ENCODE data around the gene MRPL36.

Gene MRPL36

GRCh38 chr5:1752881-1753280 is 46.8 kb downstream of the MRPL36 start:
- no peaks in the 10 kb centered on the region for H3K27me3 ChIP-seq (ENCODE audit: control insufficient read depth, insufficient read depth, low read length)
- H3K4me3 ChIP-seq (ENCODE audit: low read depth, low read length), result no peak overlapping the region
- H3K9me3 ChIP-seq (ENCODE audit: control insufficient read depth, insufficient read depth, low read length), result no peaks in the 10 kb centered on the region
- H3K9ac ChIP-seq (ENCODE audit: low read depth, low read length), result no peak overlapping the region
- H3K36me3 ChIP-seq (ENCODE audit: control insufficient read depth, insufficient read depth, low read length), result no peaks in the 10 kb centered on the region
- H3K4me1 ChIP-seq (ENCODE audit: control insufficient read depth, insufficient read depth, low read length), result no peaks in the 10 kb centered on the region

- Histone ChIP-seq H3K36me3 (ENCODE audit: control insufficient read depth, insufficient read depth, low read length) (no peaks in the 10 kb centered on the region), H3K4me3 (ENCODE audit: low read depth, low read length) (no peak overlapping the region), H3K9ac (ENCODE audit: low read depth, low read length) (no peak overlapping the region), H3K4me1 (ENCODE audit: control insufficient read depth, insufficient read depth, low read length) (no peaks in the 10 kb centered on the region), H3K9me3 (ENCODE audit: control insufficient read depth, insufficient read depth, low read length) (no peaks in the 10 kb centered on the region), H3K27me3 (ENCODE audit: control insufficient read depth, insufficient read depth, low read length) (no peaks in the 10 kb centered on the region)
Observed at GRCh38 chr5:1751864-1752822, 47.5 kb downstream of the MRPL36 start.

GRCh38 chr5:1751026-1751863 is 48.4 kb downstream of the MRPL36 start:
- H3K9ac ChIP-seq (ENCODE audit: low read depth, low read length), result no peak overlapping the region
- H3K36me3 ChIP-seq (ENCODE audit: control insufficient read depth, insufficient read depth, low read length), result no peaks in the 10 kb centered on the region
- H3K27me3 ChIP-seq (ENCODE audit: control insufficient read depth, insufficient read depth, low read length), result no peaks in the 10 kb centered on the region
- no peaks in the 10 kb centered on the region for H3K4me1 ChIP-seq (ENCODE audit: control insufficient read depth, insufficient read depth, low read length)
- H3K9me3 ChIP-seq (ENCODE audit: control insufficient read depth, insufficient read depth, low read length), result no peaks in the 10 kb centered on the region
- H3K4me3 ChIP-seq (ENCODE audit: low read depth, low read length), result no peak overlapping the region

GRCh38 chr5:1750469-1750868 is 49.2 kb downstream of the MRPL36 start:
- H3K36me3 ChIP-seq (ENCODE audit: control insufficient read depth, insufficient read depth, low read length), result no peaks in the 10 kb centered on the region
- no peak overlapping the region for H3K4me3 ChIP-seq (ENCODE audit: low read depth, low read length)
- no peak overlapping the region for H3K9ac ChIP-seq (ENCODE audit: low read depth, low read length)
- H3K4me1 ChIP-seq (ENCODE audit: control insufficient read depth, insufficient read depth, low read length), result no peaks in the 10 kb centered on the region
- no peaks in the 10 kb centered on the region for H3K27me3 ChIP-seq (ENCODE audit: control insufficient read depth, insufficient read depth, low read length)
- no peaks in the 10 kb centered on the region for H3K9me3 ChIP-seq (ENCODE audit: control insufficient read depth, insufficient read depth, low read length)

GRCh38 chr5:1749346-1750124 is 50.1 kb downstream of the MRPL36 start:
- Histone ChIP-seq H3K4me3 (ENCODE audit: low read depth, low read length) (no peak overlapping the region), H3K27me3 (ENCODE audit: control insufficient read depth, insufficient read depth, low read length) (no peaks in the 10 kb centered on the region), H3K9ac (ENCODE audit: low read depth, low read length) (no peak overlapping the region), H3K9me3 (ENCODE audit: control insufficient read depth, insufficient read depth, low read length) (no peaks in the 10 kb centered on the region), H3K4me1 (ENCODE audit: control insufficient read depth, insufficient read depth, low read length) (no peaks in the 10 kb centered on the region), H3K36me3 (ENCODE audit: control insufficient read depth, insufficient read depth, low read length) (no peaks in the 10 kb centered on the region)

- Histone ChIP-seq H3K4me3 (ENCODE audit: low read depth, low read length) (no peak overlapping the region), H3K9me3 (ENCODE audit: control insufficient read depth, insufficient read depth, low read length) (no peaks in the 10 kb centered on the region), H3K9ac (ENCODE audit: low read depth, low read length) (no peak overlapping the region), H3K4me1 (ENCODE audit: control insufficient read depth, insufficient read depth, low read length) (no peaks in the 10 kb centered on the region), H3K36me3 (ENCODE audit: control insufficient read depth, insufficient read depth, low read length) (no peaks in the 10 kb centered on the region), H3K27me3 (ENCODE audit: control insufficient read depth, insufficient read depth, low read length) (no peaks in the 10 kb centered on the region)
Observed at GRCh38 chr5:1748845-1749244, 50.8 kb downstream of the MRPL36 start.

Data from iPS-15b (cell line).